SK-N-SH treated with all-trans-retinoic acid at 6 μM for 48 hours (cell line): ENCODE results near the gene PCID2.

Source experiments
- ATAC-seq: fragments of 200-7000 bp; cut with Tn5 transposase; 3 replicates; pipeline ENCODE4 v1.9.1; 2020; ENCODE audit warnings: mild to moderate bottlenecking, moderate library complexity
- ARNTL ChIP-seq: fragments of 450-650 bp; formaldehyde crosslinking; IDR thresholded peaks from 2 replicates; pipeline ENCODE4 v1.5.0; 2020; ENCODE audit warnings: low read depth, mild to moderate bottlenecking, moderate library complexity, borderline replicate concordance
- BACH2 ChIP-seq: fragments of 250-450 bp; sonication (Bioruptor Pico); IDR thresholded peaks from 2 replicates; pipeline ENCODE4 v1.9.0; 2021; ENCODE audit warnings: mild to moderate bottlenecking, borderline replicate concordance
- CREB5 ChIP-seq: fragments of 250-450 bp; sonication (Bioruptor Pico); IDR thresholded peaks from 2 replicates; pipeline ENCODE4 v1.5.1; 2020; ENCODE audit warnings: low read depth, mild to moderate bottlenecking, moderate library complexity
- CSDC2 ChIP-seq: fragments of 250-450 bp; sonication (Bioruptor Pico); IDR thresholded peaks from 2 replicates; pipeline ENCODE4 v1.5.0; 2020; ENCODE audit warnings: mild to moderate bottlenecking, moderate library complexity
- ESRRG ChIP-seq: fragments of 250-450 bp; sonication (Bioruptor Pico); IDR thresholded peaks from 2 replicates; pipeline ENCODE4 v1.6.1; 2021; ENCODE audit warnings: mild to moderate bottlenecking
- GLIS3 ChIP-seq: fragments of 250-450 bp; sonication (Bioruptor Pico); IDR thresholded peaks from 2 replicates; pipeline ENCODE4 v1.5.0; 2020; ENCODE audit warnings: mild to moderate bottlenecking, moderate library complexity
- OSR1 ChIP-seq: fragments of 250-450 bp; sonication (Bioruptor Pico); IDR thresholded peaks from 2 replicates; pipeline ENCODE4 v1.8.0; 2022; ENCODE audit warnings: moderate library complexity, mild to moderate bottlenecking, inconsistent platforms
- POU6F1 ChIP-seq: fragments of 250-450 bp; sonication (Bioruptor Pico); IDR thresholded peaks from 2 replicates; pipeline ENCODE4 v1.8.0; 2021; ENCODE audit warnings: low read depth, mild to moderate bottlenecking, moderate library complexity, borderline replicate concordance
- PPARA ChIP-seq: fragments of 250-450 bp; sonication (Bioruptor Pico); IDR thresholded peaks from 2 replicates; pipeline ENCODE4 v1.5.0; 2020; ENCODE audit warnings: mild to moderate bottlenecking, borderline replicate concordance
- RARB ChIP-seq: fragments of 250-450 bp; sonication (Bioruptor Pico); IDR thresholded peaks from 2 replicates; pipeline ENCODE4 v1.8.0; 2021; ENCODE audit warnings: mild to moderate bottlenecking, moderate library complexity
- SNAI2 ChIP-seq: fragments of 250-450 bp; sonication (Bioruptor Pico); IDR thresholded peaks from 2 replicates; pipeline ENCODE4 v1.5.0; 2020; ENCODE audit warnings: mild to moderate bottlenecking, moderate library complexity
- TCF4 ChIP-seq: fragments of 250-450 bp; sonication (Bioruptor Pico); IDR thresholded peaks from 2 replicates; pipeline ENCODE4 v1.8.0; 2021; ENCODE audit warnings: mild to moderate bottlenecking, moderate library complexity, borderline replicate concordance
- TOX ChIP-seq: fragments of 250-450 bp; sonication (Bioruptor Pico); IDR thresholded peaks from 2 replicates; pipeline ENCODE4 v1.8.0; 2021; ENCODE audit warnings: mild to moderate bottlenecking, moderate library complexity, borderline replicate concordance
- TSHZ2 ChIP-seq: fragments of 250-450 bp; sonication (Bioruptor Pico); IDR thresholded peaks from 2 replicates; pipeline ENCODE4 v1.5.0; 2020; ENCODE audit warnings: mild to moderate bottlenecking, moderate library complexity
- ZC3H10 ChIP-seq: fragments of 250-450 bp; sonication (Bioruptor Pico); IDR thresholded peaks from 2 replicates; pipeline ENCODE4 v1.5.1; 2021; ENCODE audit warnings: mild to moderate bottlenecking, moderate library complexity
- ZFP3 ChIP-seq: fragments of 250-450 bp; sonication (Bioruptor Pico); IDR thresholded peaks from 2 replicates; pipeline ENCODE4 v1.5.0; 2020; ENCODE audit warnings: mild to moderate bottlenecking, moderate library complexity
- ZNF565 ChIP-seq: fragments of 450-650 bp; formaldehyde crosslinking; conservative IDR thresholded peaks from 2 replicates; pipeline ENCODE4 v1.5.0; 2020; ENCODE audit warnings: low read depth, mild to moderate bottlenecking, moderate library complexity
- ZNF8 ChIP-seq: fragments of 450-650 bp; formaldehyde crosslinking; IDR thresholded peaks from 2 replicates; pipeline ENCODE4 v1.5.0; 2020; ENCODE audit warnings: mild to moderate bottlenecking, moderate library complexity
- TF ChIP-seq, protein P1 (sequence below): fragments of 250-450 bp; sonication (Bioruptor Pico); IDR thresholded peaks from 2 replicates; pipeline ENCODE4 v1.5.1; 2021; ENCODE audit warnings: mild to moderate bottlenecking, moderate library complexity
- TF ChIP-seq, protein P2 (sequence below): fragments of 250-450 bp; sonication (Bioruptor Pico); IDR thresholded peaks from 2 replicates; pipeline ENCODE4 v1.8.0; 2020; ENCODE audit warnings: mild to moderate bottlenecking, moderate library complexity, borderline replicate concordance

PCID2 gene

GRCh38 chr13:113149711-113150549 is 58.5 kb downstream of the PCID2 start:
- no peak for TF ChIP-seq GLIS3 (CRISPR knock-in tag)
- no peak for TF ChIP-seq ZNF8
- TF ChIP-seq TSHZ2 (CRISPR knock-in tag), result no peak
- no peak for TF ChIP-seq ESRRG (CRISPR knock-in tag)
- no peak for TF ChIP-seq TOX (CRISPR knock-in tag)
- TF ChIP-seq, all 23 proteins: peak for 0
- no peak for ATAC-seq

DNA sequence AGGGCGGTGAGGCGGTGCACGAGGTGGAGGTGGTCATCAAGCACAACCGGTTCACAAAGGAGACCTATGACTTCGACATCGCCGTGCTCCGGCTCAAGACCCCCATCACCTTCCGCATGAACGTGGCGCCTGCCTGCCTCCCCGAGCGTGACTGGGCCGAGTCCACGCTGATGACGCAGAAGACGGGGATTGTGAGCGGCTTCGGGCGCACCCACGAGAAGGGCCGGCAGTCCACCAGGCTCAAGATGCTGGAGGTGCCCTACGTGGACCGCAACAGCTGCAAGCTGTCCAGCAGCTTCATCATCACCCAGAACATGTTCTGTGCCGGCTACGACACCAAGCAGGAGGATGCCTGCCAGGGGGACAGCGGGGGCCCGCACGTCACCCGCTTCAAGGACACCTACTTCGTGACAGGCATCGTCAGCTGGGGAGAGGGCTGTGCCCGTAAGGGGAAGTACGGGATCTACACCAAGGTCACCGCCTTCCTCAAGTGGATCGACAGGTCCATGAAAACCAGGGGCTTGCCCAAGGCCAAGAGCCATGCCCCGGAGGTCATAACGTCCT is 59.4 kb downstream of the PCID2 start:
- ATAC-seq, result no peak
- TF ChIP-seq, protein P1, sequence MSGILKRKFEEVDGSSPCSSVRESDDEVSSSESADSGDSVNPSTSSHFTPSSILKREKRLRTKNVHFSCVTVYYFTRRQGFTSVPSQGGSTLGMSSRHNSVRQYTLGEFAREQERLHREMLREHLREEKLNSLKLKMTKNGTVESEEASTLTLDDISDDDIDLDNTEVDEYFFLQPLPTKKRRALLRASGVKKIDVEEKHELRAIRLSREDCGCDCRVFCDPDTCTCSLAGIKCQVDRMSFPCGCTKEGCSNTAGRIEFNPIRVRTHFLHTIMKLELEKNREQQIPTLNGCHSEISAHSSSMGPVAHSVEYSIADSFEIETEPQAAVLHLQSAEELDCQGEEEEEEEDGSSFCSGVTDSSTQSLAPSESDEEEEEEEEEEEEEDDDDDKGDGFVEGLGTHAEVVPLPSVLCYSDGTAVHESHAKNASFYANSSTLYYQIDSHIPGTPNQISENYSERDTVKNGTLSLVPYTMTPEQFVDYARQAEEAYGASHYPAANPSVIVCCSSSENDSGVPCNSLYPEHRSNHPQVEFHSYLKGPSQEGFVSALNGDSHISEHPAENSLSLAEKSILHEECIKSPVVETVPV (CRISPR knock-in tag), result no peak
- TF ChIP-seq TOX (CRISPR knock-in tag), result no peak
- TF ChIP-seq POU6F1 (CRISPR knock-in tag), result no peak
- TF ChIP-seq ZNF565 (CRISPR knock-in tag), result no peak
- no peak for TF ChIP-seq CREB5
- TF ChIP-seq BACH2 (CRISPR knock-in tag), result no peak
- TF ChIP-seq ARNTL, result no peak
- TF ChIP-seq SNAI2, result no peak
- TF ChIP-seq ZNF8, result no peak
- TF ChIP-seq ZFP3 (CRISPR knock-in tag), result no peak
- TF ChIP-seq, protein P2, sequence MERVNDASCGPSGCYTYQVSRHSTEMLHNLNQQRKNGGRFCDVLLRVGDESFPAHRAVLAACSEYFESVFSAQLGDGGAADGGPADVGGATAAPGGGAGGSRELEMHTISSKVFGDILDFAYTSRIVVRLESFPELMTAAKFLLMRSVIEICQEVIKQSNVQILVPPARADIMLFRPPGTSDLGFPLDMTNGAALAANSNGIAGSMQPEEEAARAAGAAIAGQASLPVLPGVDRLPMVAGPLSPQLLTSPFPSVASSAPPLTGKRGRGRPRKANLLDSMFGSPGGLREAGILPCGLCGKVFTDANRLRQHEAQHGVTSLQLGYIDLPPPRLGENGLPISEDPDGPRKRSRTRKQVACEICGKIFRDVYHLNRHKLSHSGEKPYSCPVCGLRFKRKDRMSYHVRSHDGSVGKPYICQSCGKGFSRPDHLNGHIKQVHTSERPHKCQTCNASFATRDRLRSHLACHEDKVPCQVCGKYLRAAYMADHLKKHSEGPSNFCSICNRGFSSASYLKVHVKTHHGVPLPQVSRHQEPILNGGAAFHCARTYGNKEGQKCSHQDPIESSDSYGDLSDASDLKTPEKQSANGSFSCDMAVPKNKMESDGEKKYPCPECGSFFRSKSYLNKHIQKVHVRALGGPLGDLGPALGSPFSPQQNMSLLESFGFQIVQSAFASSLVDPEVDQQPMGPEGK (CRISPR knock-in tag), result no peak
- no peak for TF ChIP-seq ZC3H10 (CRISPR knock-in tag)
- no peak for TF ChIP-seq PPARA (CRISPR knock-in tag)
- TF ChIP-seq CSDC2 (CRISPR knock-in tag), result no peak
- no peak for TF ChIP-seq TCF4 (CRISPR knock-in tag)

GRCh38 chr13:113148407-113148806 is 60.1 kb downstream of the PCID2 start:
- ATAC-seq, result no peak
- TF ChIP-seq POU6F1 (CRISPR knock-in tag), result no peak
- TF ChIP-seq ZFP3 (CRISPR knock-in tag), result no peak
- TF ChIP-seq RARB (CRISPR knock-in tag), result no peak
- TF ChIP-seq TOX (CRISPR knock-in tag), result no peak
- no peak for TF ChIP-seq GLIS3 (CRISPR knock-in tag)
- TF ChIP-seq CSDC2 (CRISPR knock-in tag), result no peak
- no peak for TF ChIP-seq OSR1 (CRISPR knock-in tag)
- no peak for TF ChIP-seq SNAI2
- TF ChIP-seq BACH2 (CRISPR knock-in tag), result no peak
- TF ChIP-seq TSHZ2 (CRISPR knock-in tag), result no peak
- TF ChIP-seq TCF4 (CRISPR knock-in tag), result no peak
- TF ChIP-seq CREB5, result no peak
